C4-2B (cell line): Measurements from ENCODE around the gene MSANTD4.

ENCODE experiments used
- H3K27ac ChIP-seq: fragments of 450-650 bp; 2 replicates; pipeline ENCODE4 v1.5.1; 2017
- ZFX ChIP-seq: fragments of 450-650 bp; IDR thresholded peaks from 2 replicates; pipeline ENCODE4 v1.6.1; 2017
- TF ChIP-seq, protein P1 (sequence below): fragments of 450-650 bp; conservative IDR thresholded peaks from 2 replicates; pipeline ENCODE4 v1.5.1; 2017; ENCODE audit warnings: mild to moderate bottlenecking

The MSANTD4 gene

DNA sequence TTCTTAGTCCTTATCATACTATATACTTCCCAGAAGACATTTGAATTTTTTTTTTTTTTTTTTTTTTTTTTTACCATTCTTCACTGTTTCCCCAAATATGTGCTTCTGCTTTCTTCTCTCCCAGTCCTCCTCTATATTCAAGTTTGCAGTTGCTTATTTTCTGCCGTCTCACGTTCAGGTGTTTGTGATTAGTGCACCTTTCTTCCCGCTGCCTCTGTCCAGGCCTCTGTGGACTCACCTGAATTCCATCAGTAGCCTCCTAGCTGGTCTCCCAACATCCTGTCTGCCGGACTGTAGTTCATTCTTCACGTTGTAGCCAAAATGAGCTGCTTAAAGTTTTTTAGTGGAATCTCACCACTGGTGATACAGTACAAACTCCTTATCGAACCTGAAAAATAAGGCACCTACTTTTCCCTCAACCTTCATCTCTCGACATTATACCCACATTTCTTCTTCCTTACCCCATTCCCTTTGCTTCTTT lies 795 bp upstream of the MSANTD4 start:
- H3K27ac ChIP-seq = peak overlapping the region; percentile 71
- no peak for TF ChIP-seq ZFX
- TF ChIP-seq, protein P1, sequence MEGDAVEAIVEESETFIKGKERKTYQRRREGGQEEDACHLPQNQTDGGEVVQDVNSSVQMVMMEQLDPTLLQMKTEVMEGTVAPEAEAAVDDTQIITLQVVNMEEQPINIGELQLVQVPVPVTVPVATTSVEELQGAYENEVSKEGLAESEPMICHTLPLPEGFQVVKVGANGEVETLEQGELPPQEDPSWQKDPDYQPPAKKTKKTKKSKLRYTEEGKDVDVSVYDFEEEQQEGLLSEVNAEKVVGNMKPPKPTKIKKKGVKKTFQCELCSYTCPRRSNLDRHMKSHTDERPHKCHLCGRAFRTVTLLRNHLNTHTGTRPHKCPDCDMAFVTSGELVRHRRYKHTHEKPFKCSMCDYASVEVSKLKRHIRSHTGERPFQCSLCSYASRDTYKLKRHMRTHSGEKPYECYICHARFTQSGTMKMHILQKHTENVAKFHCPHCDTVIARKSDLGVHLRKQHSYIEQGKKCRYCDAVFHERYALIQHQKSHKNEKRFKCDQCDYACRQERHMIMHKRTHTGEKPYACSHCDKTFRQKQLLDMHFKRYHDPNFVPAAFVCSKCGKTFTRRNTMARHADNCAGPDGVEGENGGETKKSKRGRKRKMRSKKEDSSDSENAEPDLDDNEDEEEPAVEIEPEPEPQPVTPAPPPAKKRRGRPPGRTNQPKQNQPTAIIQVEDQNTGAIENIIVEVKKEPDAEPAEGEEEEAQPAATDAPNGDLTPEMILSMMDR = no peak

DNA sequence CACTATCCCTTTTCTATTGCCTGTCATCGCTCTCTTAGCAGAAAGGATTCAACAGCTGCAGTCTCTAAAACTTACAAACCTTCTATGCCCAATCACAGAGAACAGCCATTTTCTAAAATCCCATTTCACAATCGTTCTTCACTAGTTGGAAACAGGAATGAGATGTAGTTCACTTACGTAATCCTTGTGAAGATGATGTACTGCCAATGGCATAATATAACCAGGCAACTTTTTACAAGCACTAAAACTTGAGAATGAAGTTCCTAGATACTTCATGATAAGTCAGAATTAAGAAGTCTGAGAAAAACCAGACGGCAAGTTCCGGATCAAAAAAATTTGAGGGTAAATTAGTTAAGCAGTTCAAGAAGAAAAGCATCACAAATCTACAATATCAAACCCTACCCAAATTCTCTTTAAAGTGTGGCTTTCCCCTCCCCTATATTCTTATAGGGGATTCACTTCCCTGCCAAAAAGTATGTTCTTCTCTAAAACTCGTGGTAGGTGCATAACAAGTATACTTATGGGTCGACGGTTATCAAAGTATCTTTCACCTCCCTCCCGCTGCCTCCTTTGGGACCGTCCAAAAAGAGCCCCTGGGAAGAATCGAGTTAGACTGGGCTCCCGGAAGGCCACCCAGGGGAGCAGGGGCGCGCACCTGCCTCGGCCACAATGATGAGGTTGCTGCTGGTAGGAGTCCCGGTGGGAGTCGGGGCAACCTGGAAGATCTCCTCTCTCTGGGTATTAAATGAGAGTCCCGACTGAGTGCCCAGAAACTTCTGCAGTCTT lies 666 bp downstream of the MSANTD4 start:
- peak overlapping the region; percentile 71 for H3K27ac ChIP-seq
- 0 out of 2 replicates have a peak, but pooled peaks have one; percentile 44 for TF ChIP-seq ZFX
- TF ChIP-seq, protein P1 = no peak

DNA sequence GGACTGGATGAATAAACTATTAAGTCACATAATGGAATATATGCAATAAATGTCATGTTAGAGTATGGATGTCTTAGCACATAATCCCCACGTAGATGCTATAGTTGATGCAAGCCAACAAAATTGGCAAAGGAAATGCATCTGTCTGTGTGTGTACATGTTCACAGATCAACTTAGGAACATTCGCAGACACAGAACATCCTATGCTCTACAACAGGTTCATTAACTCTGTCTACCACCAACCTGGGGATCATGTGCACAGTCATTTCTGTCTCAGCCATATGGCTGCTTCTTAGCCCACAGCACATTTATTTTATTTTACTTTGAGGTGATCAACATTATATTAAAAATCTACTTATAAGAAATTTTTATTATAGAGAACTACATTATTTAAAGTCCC lies 4.9 kb downstream of the MSANTD4 start:
- TF ChIP-seq, protein P1 = no peak
- TF ChIP-seq ZFX = no peak
- no peak overlapping the region for H3K27ac ChIP-seq

DNA sequence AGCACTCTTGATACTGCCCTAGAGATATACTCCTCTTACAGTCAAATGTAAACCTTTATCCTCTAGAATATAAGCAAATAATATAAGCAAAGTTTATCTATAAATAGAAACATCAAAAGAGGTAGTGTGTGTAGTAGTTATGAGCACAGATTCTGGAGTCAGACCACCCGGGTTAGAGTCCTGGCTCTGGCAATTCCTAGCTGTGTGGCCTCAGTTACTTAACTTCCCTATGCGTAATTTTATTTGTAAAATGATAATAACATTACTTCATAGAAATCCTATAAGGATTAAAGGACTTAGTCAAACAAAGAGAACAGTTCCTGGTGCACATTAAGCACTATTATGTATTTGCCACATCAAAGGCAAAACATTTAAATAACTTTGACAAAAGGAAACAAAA lies 7.0 kb downstream of the MSANTD4 start:
- TF ChIP-seq ZFX = no peak
- TF ChIP-seq, protein P1 = no peak
- no peak overlapping the region for H3K27ac ChIP-seq

DNA sequence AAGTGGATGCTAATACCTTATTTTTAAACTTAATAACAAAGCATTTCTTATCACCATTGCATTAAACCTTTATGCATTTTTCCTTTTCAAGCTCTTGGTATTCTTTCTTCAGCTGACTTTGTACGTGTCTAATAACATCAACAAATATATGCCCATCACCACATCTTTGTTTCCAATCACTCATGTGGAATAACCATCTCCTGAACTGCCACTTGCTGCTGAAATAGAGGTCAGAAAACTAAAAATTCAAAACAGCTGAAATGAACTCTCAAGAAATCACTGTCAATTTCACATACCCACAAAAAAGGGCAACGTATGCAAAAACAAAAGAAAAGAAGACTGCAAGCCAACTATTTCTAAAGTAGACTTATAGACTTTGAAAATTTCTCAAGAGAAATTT lies 7.4 kb downstream of the MSANTD4 start:
- TF ChIP-seq ZFX = no peak
- TF ChIP-seq, protein P1 = no peak
- no peak overlapping the region for H3K27ac ChIP-seq

DNA sequence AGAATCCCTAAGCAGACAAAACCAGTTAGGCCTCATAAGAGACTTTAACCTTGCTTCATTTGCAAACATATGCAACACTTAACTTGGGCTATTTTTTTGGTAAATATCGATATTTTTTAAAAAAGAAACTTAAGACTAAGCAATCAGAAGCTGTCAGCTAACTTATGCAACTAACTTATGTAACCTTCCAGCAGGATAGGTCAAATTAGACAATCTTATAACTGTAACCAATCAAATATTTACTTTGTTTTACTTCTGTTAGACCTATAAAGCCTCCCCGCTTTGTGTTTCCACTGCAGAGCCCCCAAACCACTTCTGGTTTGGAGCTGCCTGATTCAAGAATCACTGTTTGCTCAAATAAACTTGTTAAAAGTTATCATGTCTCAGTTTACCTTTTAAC lies 8.0 kb downstream of the MSANTD4 start:
- no peak overlapping the region for H3K27ac ChIP-seq
- TF ChIP-seq, protein P1 = no peak
- TF ChIP-seq ZFX = no peak

DNA sequence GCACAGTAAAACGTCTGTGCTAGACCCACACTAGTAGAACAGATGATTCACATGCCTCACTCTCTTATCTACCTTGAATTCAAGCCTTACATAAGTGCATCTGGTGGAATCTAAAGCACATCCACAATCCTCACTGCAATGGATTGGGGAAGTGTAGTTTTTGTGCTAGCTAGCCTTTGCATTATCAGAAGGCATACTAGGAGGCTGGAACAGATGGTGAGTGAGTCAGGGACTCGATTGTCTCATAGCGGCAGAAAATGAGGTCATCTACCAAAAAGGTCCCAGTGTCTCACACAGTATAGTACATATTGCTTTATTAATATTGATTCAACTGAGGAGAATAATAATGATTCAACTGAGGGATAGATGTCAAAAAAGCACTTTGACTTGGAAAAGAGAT lies 9.3 kb downstream of the MSANTD4 start:
- H3K27ac ChIP-seq = no peak overlapping the region
- no peak for TF ChIP-seq ZFX
- TF ChIP-seq, protein P1 = no peak
